Measurements from ENCODE around the gene KXD1. TPM values are rescaled to one million over a fixed set of nuclear protein-coding genes. Genes with fewer than 3 reads are reported as not detected.
"Not testable (repeated sequence)": the region's sequence is repeated elsewhere in the genome, so short reads cannot be mapped to it uniquely, and the experiment has no call there.

Gene KXD1
- total RNA-seq, 2 experiments from 2014 or later: 101 to 108 TPM

DNA sequence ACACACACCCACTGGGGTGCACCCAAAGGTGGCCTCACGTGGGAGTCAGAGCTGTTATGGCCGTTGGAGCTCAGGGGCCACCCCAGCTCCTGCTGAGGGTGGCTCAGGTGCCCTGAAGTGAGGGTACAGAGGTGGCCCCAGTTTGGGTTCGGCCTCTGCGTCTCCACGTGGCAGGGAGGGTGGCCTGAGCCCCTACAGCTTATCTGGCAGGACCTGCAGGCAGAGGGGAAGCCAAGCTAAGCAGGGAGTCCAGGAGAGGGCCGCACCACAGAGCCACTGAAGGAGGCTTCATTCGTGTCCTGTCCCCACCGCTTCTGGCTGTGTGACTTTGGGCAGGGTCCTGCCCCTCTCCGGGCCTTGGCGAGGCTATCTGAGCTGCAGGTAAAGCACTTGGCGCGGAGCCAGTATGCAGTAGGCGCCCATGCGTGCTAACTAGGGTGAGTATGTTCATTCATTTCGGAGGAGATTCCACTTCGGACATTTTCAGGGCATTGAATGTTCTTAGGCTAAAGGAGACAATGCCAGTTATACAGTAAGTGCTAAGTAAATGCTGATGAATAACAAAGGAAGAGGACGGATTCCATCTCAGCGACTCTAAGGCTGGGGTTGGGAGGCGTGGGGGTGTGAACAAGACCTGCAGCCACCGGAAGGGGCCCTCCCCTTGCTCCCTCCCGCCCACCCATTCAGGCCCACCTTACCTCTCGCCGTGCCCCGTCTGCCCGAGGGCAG lies 35.9 kb downstream of the KXD1 start:
- Mint-ChIP-seq H3K36me3 (ENCODE audit: low read depth) (peaks cover 19% of the 10 kb centered on the region), H3K27ac (no peak overlapping the region), H3K4me1 (ENCODE audit: low read depth) (peaks cover 29% of the 10 kb centered on the region), H3K4me3 (no peak overlapping the region), H3K9me3 (ENCODE audit: insufficient read depth) (no peaks in the 10 kb centered on the region), H3K27me3 (ENCODE audit: low read depth) (peaks cover 2% of the 10 kb centered on the region)
- DNase-seq (no peak), ATAC-seq (no peak)
- ChIA-PET POLR2A (interaction anchor here (2.7 kb wide), 1 partner anchor 22 kb away, joined by 9 read pairs; the partner anchor contains the start of gene UBA52), CTCF (interaction anchor here (0.8 to 2.6 kb wide), 10 partner anchors 8 to 254 kb away, joined by 3 to 23 read pairs (median 6); partner anchors contain the start of genes ELL, KXD1 and UBA52)

DNA sequence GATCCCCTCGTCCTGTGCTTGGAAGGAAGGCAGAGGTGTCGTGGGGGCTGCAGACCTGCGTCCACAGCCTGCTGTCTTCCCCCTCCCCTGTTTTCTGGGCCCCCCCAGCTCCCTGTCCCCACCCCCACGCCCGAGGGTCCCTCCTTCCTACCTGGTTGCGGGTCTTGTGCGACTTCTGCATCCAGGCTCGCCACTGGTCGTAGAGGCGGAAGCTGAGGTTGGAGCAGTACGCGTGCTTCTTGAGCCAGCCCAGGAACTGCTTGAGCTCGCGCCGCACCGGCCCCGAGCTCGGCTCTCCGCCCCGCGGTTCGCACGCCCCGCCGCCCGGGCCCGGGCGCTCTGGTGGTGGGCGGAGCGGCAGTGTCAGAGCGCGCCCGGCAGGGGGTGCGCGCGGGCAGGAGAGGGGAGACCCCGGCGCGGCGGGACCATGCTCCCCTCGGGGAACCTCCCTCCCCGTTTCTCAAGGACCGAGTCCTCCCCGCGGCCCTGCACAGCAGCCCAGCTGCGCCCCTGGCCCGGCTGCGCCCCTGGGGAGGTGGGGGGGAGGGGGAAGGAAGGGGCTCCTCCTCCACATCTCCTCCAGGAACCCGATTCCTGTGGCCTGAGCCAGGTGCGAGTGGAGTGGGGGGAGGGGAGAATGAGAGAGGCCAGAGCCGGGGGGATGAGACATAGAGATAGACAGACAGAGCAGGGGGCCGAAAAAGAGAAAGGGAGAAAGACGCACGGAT lies 36.6 kb downstream of the KXD1 start:
- Mint-ChIP-seq H3K4me1 (ENCODE audit: low read depth) (peaks cover 29% of the 10 kb centered on the region), H3K9me3 (ENCODE audit: insufficient read depth) (no peaks in the 10 kb centered on the region), H3K4me3 (peak overlapping the region; percentile 64), H3K36me3 (ENCODE audit: low read depth) (peaks cover 19% of the 10 kb centered on the region), H3K27ac (no peak overlapping the region), H3K27me3 (ENCODE audit: low read depth) (peaks cover 2% of the 10 kb centered on the region)
- ATAC-seq: peak; percentile 59
- ChIA-PET POLR2A (interaction anchor here (2.7 kb wide), 1 partner anchor 23 kb away, joined by 9 read pairs; the partner anchor contains the start of gene UBA52), CTCF (interaction anchor here (0.8 to 2.6 kb wide), 10 partner anchors 9 to 253 kb away, joined by 3 to 23 read pairs (median 6); partner anchors contain the start of genes ELL, KXD1 and UBA52)
- DNase-seq: peak; percentile 75

DNA sequence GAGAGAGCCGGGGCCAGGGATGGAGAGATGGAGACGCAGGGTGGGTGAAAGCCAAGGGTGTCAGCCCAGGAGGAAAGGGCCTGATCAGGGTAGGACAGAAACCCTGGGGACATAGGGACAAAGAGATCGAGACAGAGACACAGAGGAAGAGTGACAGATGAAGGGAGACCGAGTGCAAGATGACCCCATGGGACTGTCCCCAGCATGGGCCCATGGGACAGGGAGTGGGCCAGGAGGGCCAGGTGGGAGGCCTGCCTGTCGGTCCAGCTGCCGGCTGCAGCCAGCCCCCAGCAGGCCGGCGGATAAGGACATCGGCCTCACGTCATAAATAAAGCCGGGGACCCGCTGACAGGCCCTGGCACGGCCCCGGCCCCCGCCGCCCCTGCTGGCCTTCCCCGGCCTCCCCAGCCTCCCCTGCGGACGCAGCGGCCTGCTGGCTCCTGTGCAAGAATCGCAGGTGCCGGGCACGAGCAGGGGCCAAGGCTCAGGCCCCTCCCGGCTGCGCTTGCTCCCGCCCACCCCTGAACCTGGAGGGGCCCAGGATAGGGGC lies 37.2 kb downstream of the KXD1 start:
- Mint-ChIP-seq H3K27me3 (ENCODE audit: low read depth) (peaks cover 2% of the 10 kb centered on the region), H3K4me1 (ENCODE audit: low read depth) (peaks cover 24% of the 10 kb centered on the region), H3K36me3 (ENCODE audit: low read depth) (peaks cover 15% of the 10 kb centered on the region), H3K27ac (no peak overlapping the region), H3K4me3 (peak overlapping the region; percentile 64), H3K9me3 (ENCODE audit: insufficient read depth) (no peaks in the 10 kb centered on the region)
- ChIA-PET POLR2A (interaction anchor here (1.0 kb wide), 1 partner anchor 41 kb away, joined by 3 read pairs; no protein-coding TSS in a partner anchor), CTCF (interaction anchor here (1.1 to 2.6 kb wide), 6 partner anchors 10 to 252 kb away, joined by 3 to 23 read pairs (median 8); partner anchors contain the start of genes ELL and UBA52)
- ATAC-seq (peak; percentile 10), DNase-seq (no peak)

DNA sequence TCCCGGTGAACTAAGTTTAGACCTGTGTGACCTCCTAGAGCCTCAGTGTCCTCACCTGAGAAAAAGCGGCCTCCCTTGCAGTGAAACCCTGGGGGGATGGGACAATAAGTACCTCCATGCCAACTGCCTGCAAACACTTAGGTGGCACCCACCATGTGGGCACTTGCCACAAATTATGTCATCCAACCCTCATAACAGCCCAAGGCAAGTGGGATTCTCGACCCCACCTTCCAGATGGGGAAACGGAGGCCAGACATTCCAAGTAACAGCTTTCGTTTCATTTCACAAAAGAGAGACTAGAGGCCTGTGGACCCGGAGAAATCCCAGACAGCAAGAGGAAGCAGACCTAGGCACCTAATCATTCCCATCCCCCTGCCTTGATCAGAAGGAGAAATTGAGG lies 37.8 kb downstream of the KXD1 start:
- Mint-ChIP-seq H3K4me1 (ENCODE audit: low read depth) (peaks cover 21% of the 10 kb centered on the region), H3K36me3 (ENCODE audit: low read depth) (peaks cover 12% of the 10 kb centered on the region), H3K9me3 (ENCODE audit: insufficient read depth) (no peaks in the 10 kb centered on the region), H3K4me3 (no peak overlapping the region), H3K27me3 (ENCODE audit: low read depth) (peaks cover 2% of the 10 kb centered on the region), H3K27ac (no peak overlapping the region)
- DNase-seq: no peak
- POLR2A ChIA-PET: interaction anchor here (1.0 kb wide), 1 partner anchor 40 kb away, joined by 3 read pairs; no protein-coding TSS in a partner anchor
- CTCF ChIA-PET: interaction anchor here (1.3 to 2.1 kb wide), 2 partner anchors 10 to 252 kb away, joined by 5 to 8 read pairs; no protein-coding TSS in a partner anchor
- ATAC-seq: no peak

DNA sequence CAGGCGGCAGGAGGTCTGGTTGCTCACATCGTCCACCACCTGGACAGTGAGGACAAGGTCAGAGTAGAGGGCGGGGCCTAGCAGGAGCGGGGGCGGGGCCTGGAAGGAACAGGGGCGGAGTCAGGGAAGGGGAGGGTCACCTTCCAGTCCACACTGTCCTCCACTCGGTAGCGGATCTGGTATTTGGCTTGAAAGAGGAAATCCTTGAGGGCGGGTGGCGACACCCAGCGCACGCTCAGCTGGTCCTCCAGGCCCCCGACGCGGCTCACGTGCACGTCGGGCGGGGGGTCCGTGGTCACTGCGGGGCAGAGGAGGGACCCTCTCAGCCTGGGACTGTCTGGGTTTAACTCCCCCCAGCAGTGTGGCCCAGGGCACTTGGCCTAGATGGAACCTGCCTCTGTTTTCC lies 39.1 kb downstream of the KXD1 start:
- no peak overlapping the region for H3K4me3 Mint-ChIP-seq
- ATAC-seq: peak; percentile 15
- ChIA-PET POLR2A (no interaction called here), CTCF (interaction anchor here (0.8 kb wide), 1 partner anchor 127 kb away, joined by 3 read pairs; no protein-coding TSS in a partner anchor)
- H3K36me3 Mint-ChIP-seq (ENCODE audit: low read depth): peaks cover 5% of the 10 kb centered on the region
- no peak overlapping the region for H3K27ac Mint-ChIP-seq
- DNase-seq: no peak
- H3K9me3 Mint-ChIP-seq (ENCODE audit: insufficient read depth): no peaks in the 10 kb centered on the region
- peaks cover 5% of the 10 kb centered on the region for H3K27me3 Mint-ChIP-seq (ENCODE audit: low read depth)
- H3K4me1 Mint-ChIP-seq (ENCODE audit: low read depth): peaks cover 18% of the 10 kb centered on the region

DNA sequence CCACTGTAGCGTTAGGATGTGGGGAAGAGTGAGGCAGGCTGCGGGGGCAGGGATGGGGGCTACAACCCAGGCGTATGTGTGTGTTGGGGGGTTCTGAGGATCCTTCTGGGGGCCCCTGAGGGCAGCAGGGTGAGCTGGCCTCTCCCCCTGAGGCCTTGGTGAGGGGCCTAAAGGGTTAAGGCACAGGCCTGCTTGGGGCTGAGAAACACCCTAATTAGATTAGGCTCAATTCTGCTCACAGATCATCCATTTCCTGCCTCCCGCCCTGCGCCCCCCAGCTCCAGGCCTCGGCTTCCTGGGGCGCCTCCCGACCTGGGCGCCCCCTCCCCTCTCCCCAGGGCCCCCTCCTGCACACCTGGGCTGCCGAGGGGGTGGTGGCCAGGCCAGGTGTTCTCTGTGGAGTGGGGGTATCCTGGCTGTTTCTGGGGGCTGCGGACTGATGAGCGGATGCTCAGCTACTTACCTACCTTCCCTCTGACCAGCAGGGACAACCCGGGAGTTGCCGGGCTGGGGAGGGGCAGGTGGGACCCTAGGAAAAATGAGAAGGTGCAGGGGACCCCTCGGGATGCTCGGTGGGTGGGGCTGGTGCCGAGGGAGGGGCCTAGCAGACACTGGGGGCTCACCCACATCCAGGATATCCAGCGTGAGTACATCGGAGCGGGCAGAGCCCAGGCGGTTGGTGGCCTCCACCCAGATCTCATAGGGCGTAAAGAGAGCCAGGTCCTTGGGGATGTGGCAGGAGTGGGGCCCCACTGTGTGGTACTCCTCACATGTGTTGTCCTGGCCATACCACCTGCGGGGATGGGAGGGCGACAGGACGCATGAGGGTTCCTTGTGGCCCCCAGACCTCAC lies 40.4 kb downstream of the KXD1 start:
- DNase-seq (no peak), ATAC-seq (no peak)
- no peaks in the 10 kb centered on the region for H3K9me3 Mint-ChIP-seq (ENCODE audit: insufficient read depth)
- no peak overlapping the region for H3K4me3 Mint-ChIP-seq
- ChIA-PET POLR2A (no interaction called here), CTCF (interaction anchor here (1.3 kb wide), 1 partner anchor 75 kb away, joined by 3 read pairs; no protein-coding TSS in a partner anchor)
- peaks cover 18% of the 10 kb centered on the region for H3K4me1 Mint-ChIP-seq (ENCODE audit: low read depth)
- H3K27ac Mint-ChIP-seq: no peak overlapping the region
- no peaks in the 10 kb centered on the region for H3K36me3 Mint-ChIP-seq (ENCODE audit: low read depth)
- peaks cover 15% of the 10 kb centered on the region for H3K27me3 Mint-ChIP-seq (ENCODE audit: low read depth)

DNA sequence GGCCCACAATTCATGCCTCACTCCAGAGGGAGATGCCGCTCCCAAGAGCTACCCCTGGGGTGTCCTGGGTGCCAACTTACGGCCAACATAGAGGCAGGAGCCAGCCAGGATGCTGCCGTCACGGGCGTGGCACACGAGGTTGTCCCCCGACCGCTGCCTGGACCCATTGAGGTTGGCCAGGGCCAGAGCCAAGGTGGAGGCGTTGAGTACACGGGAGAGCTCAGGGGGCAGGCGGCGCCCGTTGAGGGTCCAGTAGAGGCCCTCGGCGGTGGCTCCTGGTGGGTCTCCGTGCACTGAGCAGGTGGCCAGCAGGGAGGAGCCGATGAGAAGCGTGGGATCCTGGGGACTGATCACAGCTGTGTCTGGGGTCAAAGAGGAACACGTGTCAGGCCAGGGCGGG lies 41.8 kb downstream of the KXD1 start:
- ATAC-seq (no peak), DNase-seq (no peak)
- Mint-ChIP-seq H3K27me3 (ENCODE audit: low read depth) (peaks cover 22% of the 10 kb centered on the region), H3K4me3 (no peak overlapping the region), H3K9me3 (ENCODE audit: insufficient read depth) (no peaks in the 10 kb centered on the region), H3K4me1 (ENCODE audit: low read depth) (peaks cover 17% of the 10 kb centered on the region), H3K27ac (no peak overlapping the region), H3K36me3 (ENCODE audit: low read depth) (no peaks in the 10 kb centered on the region)
- ChIA-PET POLR2A (interaction anchor here (0.7 kb wide), 1 partner anchor 879 kb away, joined by 4 read pairs; no protein-coding TSS in a partner anchor), CTCF (interaction anchor here (1.3 kb wide), 1 partner anchor 11 kb away, joined by 5 read pairs; the partner anchor contains the start of gene REX1BD)

DNA sequence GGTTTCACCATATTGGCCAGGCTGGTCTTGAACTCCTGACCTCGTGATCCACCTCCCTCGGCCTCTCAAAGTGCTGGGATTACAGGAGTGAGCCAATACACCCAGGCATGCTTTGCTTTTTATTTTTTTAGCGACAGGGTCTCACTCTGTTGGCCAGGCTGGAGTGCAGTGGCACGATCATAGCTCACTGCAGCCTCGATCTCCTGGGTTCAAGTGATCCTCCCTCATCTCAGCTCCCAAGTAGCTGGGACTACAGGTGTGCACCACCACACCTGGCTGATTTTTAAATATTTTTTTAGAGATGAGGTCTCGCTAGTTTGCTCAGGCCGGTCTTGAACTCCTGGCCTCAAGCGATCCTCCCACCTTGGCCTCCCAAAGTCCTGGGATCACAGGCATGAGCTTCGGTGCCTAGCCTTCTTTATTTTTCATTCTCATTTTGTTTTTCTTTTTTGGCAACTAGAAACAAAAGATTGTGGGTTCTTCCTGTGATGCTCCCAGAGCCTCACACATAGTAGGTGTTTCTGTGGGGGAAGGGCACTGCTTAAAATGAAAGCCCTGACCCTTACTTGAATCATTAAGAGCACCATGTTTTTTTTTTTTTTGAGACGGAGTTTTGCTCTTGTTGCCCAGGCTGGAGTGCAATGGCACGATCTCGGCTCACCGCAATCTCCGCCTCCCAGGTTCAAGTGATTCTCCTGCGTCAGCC lies 43.2 kb downstream of the KXD1 start:
- H3K9me3 Mint-ChIP-seq (ENCODE audit: insufficient read depth); POLR2A ChIA-PET; H3K4me3 Mint-ChIP-seq; DNase-seq; ATAC-seq; H3K36me3 Mint-ChIP-seq (ENCODE audit: low read depth); H3K27ac Mint-ChIP-seq: not testable (repeated sequence)
- CTCF ChIA-PET: interaction anchor here (0.6 kb wide), 1 partner anchor 247 kb away, joined by 3 read pairs; no protein-coding TSS in a partner anchor
- H3K27me3 Mint-ChIP-seq (ENCODE audit: low read depth): peaks cover 32% of the 10 kb centered on the region
- peaks cover 14% of the 10 kb centered on the region for H3K4me1 Mint-ChIP-seq (ENCODE audit: low read depth)

DNA sequence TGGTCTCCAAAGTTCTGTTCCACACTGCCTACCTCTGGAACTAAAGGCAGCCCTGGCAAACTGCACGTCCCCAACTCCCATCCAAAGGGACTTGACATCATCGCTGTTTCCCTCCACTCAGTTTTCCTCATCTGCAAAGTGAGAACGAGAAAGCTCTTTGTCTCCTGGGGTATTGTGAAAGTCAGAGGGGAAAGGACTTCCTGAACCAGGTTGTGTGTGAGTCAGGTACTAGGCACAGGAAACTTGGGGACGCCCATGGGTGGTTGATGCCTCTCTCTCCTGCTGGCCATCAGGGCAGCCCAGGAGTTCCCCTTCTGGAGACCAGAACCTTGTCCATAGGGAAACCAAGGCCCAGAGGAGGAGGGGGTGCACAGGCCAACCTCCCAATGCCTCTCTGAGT lies 44.2 kb downstream of the KXD1 start:
- ATAC-seq: no peak
- CTCF ChIA-PET: no interaction called here
- peaks cover 33% of the 10 kb centered on the region for H3K27me3 Mint-ChIP-seq (ENCODE audit: low read depth)

DNA sequence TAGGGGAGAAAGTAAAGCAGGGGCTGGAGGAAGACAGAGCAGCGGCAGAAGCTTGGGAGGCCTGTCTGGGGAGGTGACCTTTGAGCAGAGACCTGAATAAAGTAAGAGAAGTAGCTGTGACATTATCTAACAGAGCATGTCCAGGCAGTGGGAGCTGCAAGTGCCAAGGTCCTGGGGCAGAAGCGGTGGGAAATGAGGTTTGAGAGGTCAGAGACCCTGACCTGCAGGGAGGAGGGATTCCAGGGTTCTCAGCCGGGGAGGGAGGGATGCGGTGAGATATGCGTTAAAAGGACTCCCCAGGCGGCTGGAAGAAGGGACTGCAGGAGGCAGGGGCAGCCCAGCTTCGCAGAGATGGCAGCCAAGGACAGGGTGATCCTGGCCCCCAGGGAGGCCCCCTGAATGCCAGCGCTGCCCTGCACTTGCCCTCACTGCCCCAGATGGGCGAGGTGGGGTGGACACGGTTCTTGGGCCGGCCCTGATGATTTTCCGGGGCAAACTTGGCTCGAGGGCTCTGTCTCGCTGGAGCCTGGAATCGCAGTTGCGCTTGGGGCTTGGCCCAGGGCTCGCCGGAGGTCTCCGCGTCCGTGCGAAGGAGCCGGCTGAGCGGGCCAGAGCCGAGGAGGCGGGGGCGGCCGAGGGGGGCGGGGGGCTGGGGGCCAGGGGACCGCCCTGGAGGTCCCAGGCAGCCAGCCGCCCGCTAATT lies 45.7 kb downstream of the KXD1 start:
- ChIA-PET CTCF (interaction anchor here (0.8 kb wide), 1 partner anchor 12 kb away, joined by 3 read pairs; no protein-coding TSS in a partner anchor), POLR2A (no interaction called here)
- Mint-ChIP-seq H3K36me3 (ENCODE audit: low read depth) (no peaks in the 10 kb centered on the region), H3K9me3 (ENCODE audit: insufficient read depth) (no peaks in the 10 kb centered on the region), H3K4me3 (no peak overlapping the region), H3K27me3 (ENCODE audit: low read depth) (peaks cover 47% of the 10 kb centered on the region), H3K27ac (no peak overlapping the region), H3K4me1 (ENCODE audit: low read depth) (peaks cover 7% of the 10 kb centered on the region)
- ATAC-seq (peak; percentile 46), DNase-seq (peak; percentile 34)

More for the DNA sequence above, 44.2 kb downstream of the KXD1 start:
- Mint-ChIP-seq H3K9me3 (ENCODE audit: insufficient read depth) (no peaks in the 10 kb centered on the region), H3K36me3 (ENCODE audit: low read depth) (no peaks in the 10 kb centered on the region), H3K4me1 (ENCODE audit: low read depth) (peaks cover 7% of the 10 kb centered on the region), H3K27ac (no peak overlapping the region), H3K4me3 (no peak overlapping the region)
- no peak for DNase-seq
- POLR2A ChIA-PET: no interaction called here
